Activated CD8-positive, alpha-beta memory T cell treated with anti-CD3 and anti-CD28 coated beads, Interleukin-2, amount 10 ng/mL, durations not matched to agents 7 days and 5 days (primary cell): Measurements from ENCODE around the gene ZNF45. TPM values are rescaled to one million over a fixed set of nuclear protein-coding genes. Genes with fewer than 3 reads are reported as not detected.
A peak's percentile ranks its signal among the peaks of the same experiment; 100 is the strongest.
"Not testable (repeated sequence)": the region's sequence is repeated elsewhere in the genome, so short reads cannot be mapped to it uniquely, and the experiment has no call there.

Source experiments
- ATAC-seq: fragments of 150-1000 bp; cut with Tn5 transposase; one replicate; pipeline ENCODE4 v1.10.0; 2021; ENCODE audit warnings: moderate library complexity
- CTCF ChIA-PET: fragments of 350-600 bp; sonication (Branson Sonifier 250); formaldehyde crosslinking; loops from one replicate; lab custom pipeline; 2021; ENCODE audit warnings: antibody characterized with exemption; lab: Charles Lee
- DNase-seq: peaks from one replicate; pipeline ENCODE4 v3.0.0-alpha.2; 2020
- H3K27ac Mint-ChIP-seq: one replicate; pipeline ENCODE4 v1.8.0; 2021; ENCODE audit warnings: mild to moderate bottlenecking, mixed read lengths
- H3K27me3 Mint-ChIP-seq: one replicate; pipeline ENCODE4 v1.8.0; 2021; ENCODE audit warnings: mixed read lengths
- H3K36me3 Mint-ChIP-seq: one replicate; pipeline ENCODE4 v1.8.0; 2021; ENCODE audit warnings: mild to moderate bottlenecking, mixed read lengths
- H3K4me1 Mint-ChIP-seq: one replicate; pipeline ENCODE4 v1.8.0; 2021; ENCODE audit warnings: mixed read lengths
- H3K4me3 Mint-ChIP-seq: one replicate; pipeline ENCODE4 v1.8.0; 2021; ENCODE audit warnings: mild to moderate bottlenecking, moderate library complexity, mixed read lengths
- H3K9me3 Mint-ChIP-seq: one replicate; pipeline ENCODE4 v1.8.0; 2022; ENCODE audit warnings: low read depth, mixed read lengths
- total RNA-seq, 2 experiments: library from RNA; stranded (reverse); gene quantifications; one replicate each; pipeline ENCODE4 v1.2.3, GENCODE V29; 2021

The ZNF45 gene
- 10 to 100 TPM; 17.1 to 17.9 TPM for total RNA-seq

GRCh38 chr19:43934985-43935708, at the start of gene ZNF45:
Gene ZNF45 (minus strand): TSS chr19:43935282. CDS start chr19:43922185, 13,097 bp downstream.
- peak; percentile 91 for DNase-seq
- Mint-ChIP-seq H3K27me3 (no peaks in the 10 kb centered on the region), H3K4me1 (peaks cover 16% of the 10 kb centered on the region), H3K27ac (peak within 1 kb of the TSS; percentile 90), H3K4me3 (peak within 1 kb of the TSS; percentile 91), H3K36me3 (peaks cover 31% of the 10 kb centered on the region), H3K9me3 (peaks cover 9% of the 10 kb centered on the region)
- peak; percentile 97 for ATAC-seq
- CTCF ChIA-PET: interaction anchor here (1.0 to 1.7 kb wide), 8 partner anchors 11 to 415 kb away, joined by 3 to 18 read pairs (median 3); partner anchors contain the start of genes ZNF221, ZNF224 and ZNF283

- peaks cover 9% of the 10 kb centered on the region for H3K4me1 Mint-ChIP-seq
- H3K36me3 Mint-ChIP-seq: peaks cover 35% of the 10 kb centered on the region
- H3K9me3 Mint-ChIP-seq: peaks cover 13% of the 10 kb centered on the region
- CTCF ChIA-PET: interaction anchor here (1.3 kb wide), 1 partner anchor 110 kb away, joined by 4 read pairs; the partner anchor contains the start of gene ZNF224
- peak overlapping the region; percentile 97 for H3K4me3 Mint-ChIP-seq
- DNase-seq (no peak), ATAC-seq (peak; percentile 28)
- no peaks in the 10 kb centered on the region for H3K27me3 Mint-ChIP-seq
- H3K27ac Mint-ChIP-seq: peak overlapping the region; percentile 97
Measured at GRCh38 chr19:43984687-43985000, 49.6 kb upstream of the ZNF45 start.

GRCh38 chr19:43983912-43984686, 49.0 kb upstream of the ZNF45 start, which contains the start of gene ZNF155:
Gene ZNF155 (plus strand): TSS chr19:43984188. CDS start chr19:43988544, 4,356 bp downstream.
- Mint-ChIP-seq H3K36me3 (peaks cover 30% of the 10 kb centered on the region), H3K9me3 (peaks cover 16% of the 10 kb centered on the region), H3K27ac (peak within 1 kb of the TSS; percentile 97), H3K27me3 (no peaks in the 10 kb centered on the region), H3K4me3 (peak within 1 kb of the TSS; percentile 97), H3K4me1 (peaks cover 9% of the 10 kb centered on the region)
- DNase-seq: peak; percentile 80
- ATAC-seq: peak; percentile 93
- CTCF ChIA-PET: interaction anchor here (1.3 kb wide), 1 partner anchor 111 kb away, joined by 4 read pairs; the partner anchor contains the start of gene ZNF224

- Mint-ChIP-seq H3K27me3 (no peaks in the 10 kb centered on the region), H3K9me3 (peaks cover 15% of the 10 kb centered on the region), H3K4me3 (peak overlapping the region; percentile 97), H3K36me3 (peaks cover 24% of the 10 kb centered on the region), H3K4me1 (peaks cover 9% of the 10 kb centered on the region), H3K27ac (no peak overlapping the region)
- CTCF ChIA-PET: no interaction called here
- no peak for ATAC-seq
- no peak for DNase-seq
Measured at GRCh38 chr19:43983544-43983911, 48.4 kb upstream of the ZNF45 start.

- peaks cover 2% of the 10 kb centered on the region for H3K36me3 Mint-ChIP-seq
- no peak for DNase-seq
- ATAC-seq: no peak
- no peaks in the 10 kb centered on the region for H3K27me3 Mint-ChIP-seq
- peaks cover 28% of the 10 kb centered on the region for H3K9me3 Mint-ChIP-seq
- CTCF ChIA-PET: no interaction called here
- no peaks in the 10 kb centered on the region for H3K4me1 Mint-ChIP-seq
- no peak overlapping the region for H3K4me3 Mint-ChIP-seq
- H3K27ac Mint-ChIP-seq: no peak overlapping the region
Measured at GRCh38 chr19:43976732-43977131, 41.6 kb upstream of the ZNF45 start.

GRCh38 chr19:43966079-43966694, 31.1 kb upstream of the ZNF45 start:
- Mint-ChIP-seq H3K36me3 (peaks cover 35% of the 10 kb centered on the region), H3K4me3 (no peak overlapping the region), H3K27me3 (no peaks in the 10 kb centered on the region), H3K4me1 (no peaks in the 10 kb centered on the region), H3K27ac (no peak overlapping the region), H3K9me3 (peaks cover 51% of the 10 kb centered on the region)
- CTCF ChIA-PET: no interaction called here
- DNase-seq (no peak), ATAC-seq (no peak)

- Mint-ChIP-seq H3K27ac (no peak overlapping the region), H3K27me3 (no peaks in the 10 kb centered on the region), H3K36me3 (peaks cover 20% of the 10 kb centered on the region), H3K4me3 (no peak overlapping the region), H3K4me1 (no peaks in the 10 kb centered on the region), H3K9me3 (peaks cover 42% of the 10 kb centered on the region)
- CTCF ChIA-PET: no interaction called here
- ATAC-seq (no peak), DNase-seq (no peak)
Measured at GRCh38 chr19:43960411-43960810, 25.3 kb upstream of the ZNF45 start.

- H3K27me3 Mint-ChIP-seq: no peaks in the 10 kb centered on the region
- no peak overlapping the region for H3K27ac Mint-ChIP-seq
- CTCF ChIA-PET: no interaction called here
- peaks cover 5% of the 10 kb centered on the region for H3K36me3 Mint-ChIP-seq
- no peak overlapping the region for H3K4me3 Mint-ChIP-seq
- ATAC-seq (no peak), DNase-seq (no peak)
- peaks cover 29% of the 10 kb centered on the region for H3K9me3 Mint-ChIP-seq
- no peaks in the 10 kb centered on the region for H3K4me1 Mint-ChIP-seq
Measured at GRCh38 chr19:43957891-43958290, 22.8 kb upstream of the ZNF45 start.

GRCh38 chr19:43956827-43957226, 21.7 kb upstream of the ZNF45 start:
- H3K9me3 Mint-ChIP-seq: peaks cover 24% of the 10 kb centered on the region
- H3K4me1 Mint-ChIP-seq: peaks cover 1% of the 10 kb centered on the region
- CTCF ChIA-PET: no interaction called here
- H3K4me3 Mint-ChIP-seq: no peak overlapping the region
- ATAC-seq: no peak
- H3K36me3 Mint-ChIP-seq: peaks cover 9% of the 10 kb centered on the region
- no peak for DNase-seq
- H3K27me3 Mint-ChIP-seq: no peaks in the 10 kb centered on the region
- H3K27ac Mint-ChIP-seq: no peak overlapping the region

- Mint-ChIP-seq H3K27me3 (peaks cover 6% of the 10 kb centered on the region), H3K27ac (peak within 1 kb of the TSS; percentile 85), H3K4me1 (peaks cover 8% of the 10 kb centered on the region), H3K9me3 (peaks cover 19% of the 10 kb centered on the region), H3K36me3 (peaks cover 11% of the 10 kb centered on the region), H3K4me3 (peak within 1 kb of the TSS; percentile 87)
- CTCF ChIA-PET: interaction anchor here (1.7 to 2.9 kb wide), 2 partner anchors 16 to 144 kb away, joined by 6 to 18 read pairs; partner anchors contain the start of genes ZNF224 and ZNF45
- ATAC-seq (peak; percentile 94), DNase-seq (peak; percentile 82)
Measured at GRCh38 chr19:43950834-43951645, 16.0 kb upstream of the ZNF45 start, which contains the start of gene ZNF221. Gene ZNF221 (plus strand): TSS chr19:43951228. CDS start chr19:43962727, 11,499 bp downstream.

- not testable (repeated sequence) for DNase-seq, ATAC-seq, H3K27ac Mint-ChIP-seq, H3K4me1 Mint-ChIP-seq
- CTCF ChIA-PET: interaction anchor here (1.7 to 2.9 kb wide), 2 partner anchors 15 to 145 kb away, joined by 6 to 18 read pairs; partner anchors contain the start of genes ZNF224 and ZNF45
- Mint-ChIP-seq H3K4me3 (peak overlapping the region; percentile 0), H3K36me3 (peaks cover 11% of the 10 kb centered on the region), H3K27me3 (peaks cover 13% of the 10 kb centered on the region), H3K9me3 (peaks cover 18% of the 10 kb centered on the region)
Measured at GRCh38 chr19:43949803-43950202, 14.7 kb upstream of the ZNF45 start.

- not testable (repeated sequence) for H3K27ac Mint-ChIP-seq, ATAC-seq, H3K4me1 Mint-ChIP-seq, DNase-seq, H3K4me3 Mint-ChIP-seq, H3K36me3 Mint-ChIP-seq
- CTCF ChIA-PET: interaction anchor here (1.3 kb wide), 1 partner anchor 119 kb away, joined by 3 read pairs; no protein-coding TSS in a partner anchor
- peaks cover 18% of the 10 kb centered on the region for H3K27me3 Mint-ChIP-seq
- H3K9me3 Mint-ChIP-seq: peaks cover 20% of the 10 kb centered on the region
Measured at GRCh38 chr19:43947412-43947811, 12.3 kb upstream of the ZNF45 start.
